ENCODE measurements around the gene ZNF90. TPM values are rescaled to one million over a fixed set of nuclear protein-coding genes. Genes with fewer than 3 reads are reported as not detected.

Gene ZNF90
- total and polyA plus RNA-seq, 2 donors (not counting 1 experiment from before 2014, with no cell fraction given): 9.7 to 15.8 TPM

DNA sequence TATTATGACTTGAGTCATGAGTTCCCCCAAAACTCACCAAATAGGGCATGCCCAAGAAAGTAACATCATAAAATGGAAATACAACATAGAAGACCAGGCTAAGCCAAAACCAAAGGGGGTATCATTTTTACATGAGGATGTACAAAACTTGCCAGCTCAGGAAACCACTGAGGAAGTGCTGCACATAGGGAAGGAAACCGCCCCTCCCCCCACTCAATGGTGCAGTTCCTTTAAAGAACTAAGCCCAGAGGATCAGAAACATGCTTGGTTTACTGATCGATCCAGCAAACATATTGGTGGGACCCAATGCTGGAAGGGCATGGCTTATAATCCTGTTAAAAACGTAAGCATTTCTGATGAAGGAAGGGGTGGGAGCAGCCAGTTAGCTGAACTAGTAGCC lies 85.0 kb downstream of the ZNF90 start:
- DNase-seq: peak; percentile 63

DNA sequence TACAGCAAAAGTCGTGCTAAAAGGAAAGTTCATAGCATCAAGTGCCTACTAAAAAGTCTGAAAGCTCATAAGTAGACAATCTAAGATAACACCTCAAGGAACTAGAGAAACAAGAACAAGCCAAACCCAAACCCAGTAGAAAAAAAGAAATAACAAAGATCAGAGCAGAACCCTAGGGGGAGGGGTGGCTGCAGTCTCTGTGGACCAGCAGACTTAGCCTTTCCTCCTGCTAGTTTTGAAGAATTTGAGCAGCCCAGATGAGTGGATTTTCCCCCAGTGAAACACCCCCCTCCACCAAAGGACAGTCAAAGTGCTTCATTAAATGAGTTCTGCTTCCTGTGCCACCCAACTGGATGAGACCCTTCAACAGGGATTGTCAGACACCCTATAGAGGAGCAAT lies 86.7 kb downstream of the ZNF90 start:
- no peaks in the 10 kb centered on the region for H3K27me3 Mint-ChIP-seq
- Histone ChIP-seq H3K36me3 (replicated peaks in 1 of 2; ENCODE audit: control extremely low read depth in 1 of 2, control insufficient read depth in 1 of 2, extremely low read depth in 1 of 2, insufficient read depth in 2 of 2, low read length in 1 of 2) (peaks cover 0 to under 1% of the 10 kb centered on the region in 2 experiments), H3K27me3 (replicated peaks in 1 of 4; ENCODE audit: control extremely low read depth in 1 of 4, control insufficient read depth in 3 of 4, insufficient read depth in 4 of 4, low read length in 3 of 4) (no peaks in the 10 kb centered on the region), H3K79me2 (ENCODE audit: control insufficient read depth, insufficient read depth, low read length) (peaks cover 27% of the 10 kb centered on the region), H3K4me2 (replicated peaks; ENCODE audit: low read depth, low read length, poor library complexity, severe bottlenecking) (no peak overlapping the region), H4K20me1 (ENCODE audit: control insufficient read depth, insufficient read depth, low read length, poor library complexity, severe bottlenecking) (no peaks in the 10 kb centered on the region), H3K9ac (ENCODE audit: low read length) (no peak overlapping the region), H3K4me3 (ENCODE audit: control extremely low read depth in 1 of 5, extremely low read depth in 1 of 5, insufficient read depth in 1 of 5, low read depth in 2 of 5, low read length in 4 of 5) (no peak overlapping the region), H2AFZ (ENCODE audit: insufficient read depth, low read depth, low read length, poor library complexity, severe bottlenecking) (no peak overlapping the region), H3K4me1 (ENCODE audit: control insufficient read depth in 2 of 2, insufficient read depth in 2 of 2, low read length in 2 of 2) (peaks cover 19 to 29% of the 10 kb centered on the region in 2 donors), H3K27ac (ENCODE audit: low read length in 2 of 2) (no peak overlapping the region), H3K9me3 (ENCODE audit: control extremely low read depth in 1 of 3, control insufficient read depth in 2 of 3, insufficient read depth in 1 of 3, low read length in 2 of 3) (peaks cover 0 to 26% (median 2%) of the 10 kb centered on the region in 3 donors)
- POLR2A ChIA-PET: no interaction called here
- TF ChIP-seq, protein P1, sequence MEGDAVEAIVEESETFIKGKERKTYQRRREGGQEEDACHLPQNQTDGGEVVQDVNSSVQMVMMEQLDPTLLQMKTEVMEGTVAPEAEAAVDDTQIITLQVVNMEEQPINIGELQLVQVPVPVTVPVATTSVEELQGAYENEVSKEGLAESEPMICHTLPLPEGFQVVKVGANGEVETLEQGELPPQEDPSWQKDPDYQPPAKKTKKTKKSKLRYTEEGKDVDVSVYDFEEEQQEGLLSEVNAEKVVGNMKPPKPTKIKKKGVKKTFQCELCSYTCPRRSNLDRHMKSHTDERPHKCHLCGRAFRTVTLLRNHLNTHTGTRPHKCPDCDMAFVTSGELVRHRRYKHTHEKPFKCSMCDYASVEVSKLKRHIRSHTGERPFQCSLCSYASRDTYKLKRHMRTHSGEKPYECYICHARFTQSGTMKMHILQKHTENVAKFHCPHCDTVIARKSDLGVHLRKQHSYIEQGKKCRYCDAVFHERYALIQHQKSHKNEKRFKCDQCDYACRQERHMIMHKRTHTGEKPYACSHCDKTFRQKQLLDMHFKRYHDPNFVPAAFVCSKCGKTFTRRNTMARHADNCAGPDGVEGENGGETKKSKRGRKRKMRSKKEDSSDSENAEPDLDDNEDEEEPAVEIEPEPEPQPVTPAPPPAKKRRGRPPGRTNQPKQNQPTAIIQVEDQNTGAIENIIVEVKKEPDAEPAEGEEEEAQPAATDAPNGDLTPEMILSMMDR (IDR thresholded peaks at IDR 0.05): no peak
- TF ChIP-seq EZH2 (IDR thresholded peaks at IDR 0.05; ENCODE audit: borderline replicate concordance, insufficient read depth, low read depth, low read length, poor library complexity, severe bottlenecking): no peak
- ATAC-seq (ENCODE audit: low read depth) (no peak), DNase-seq (no peak)
- CTCF ChIA-PET: no interaction called here
- peaks cover 4% of the 10 kb centered on the region for H3K9me3 Mint-ChIP-seq (ENCODE audit: insufficient read depth)
- intact Hi-C loops (cut with micrococcal nuclease): loop anchor here (10.0 kb wide), 2 partner anchors 120 to 260 kb away; no protein-coding TSS in a partner anchor
- H3K4me3 Mint-ChIP-seq: no peak overlapping the region
- no CpG with 5 or more reads among the region's 1 CpG for WGBS (ENCODE audit: insufficient coverage)
- peaks cover 46% of the 10 kb centered on the region for H3K4me1 Mint-ChIP-seq
- no peak overlapping the region for H3K27ac Mint-ChIP-seq

More for the DNA sequence above, 85.0 kb downstream of the ZNF90 start:
- Histone ChIP-seq H3K4me1 (ENCODE audit: control insufficient read depth in 2 of 2, insufficient read depth in 2 of 2, low read length in 2 of 2) (peaks cover 16 to 25% of the 10 kb centered on the region in 2 donors), H4K20me1 (ENCODE audit: control insufficient read depth, insufficient read depth, low read length, poor library complexity, severe bottlenecking) (no peaks in the 10 kb centered on the region), H3K4me2 (replicated peaks; ENCODE audit: low read depth, low read length, poor library complexity, severe bottlenecking) (peak overlapping the region; percentile 42), H3K9me3 (ENCODE audit: control extremely low read depth in 1 of 3, control insufficient read depth in 2 of 3, insufficient read depth in 1 of 3, low read length in 2 of 3) (peaks cover 0 to 10% (median 2%) of the 10 kb centered on the region in 3 donors), H3K4me3 (ENCODE audit: control extremely low read depth in 1 of 5, extremely low read depth in 1 of 5, insufficient read depth in 1 of 5, low read depth in 2 of 5, low read length in 4 of 5) (peak overlapping the region in 1 of 5 experiments; percentile 16), H2AFZ (ENCODE audit: insufficient read depth, low read depth, low read length, poor library complexity, severe bottlenecking) (peak overlapping the region; percentile 7), H3K27me3 (replicated peaks in 1 of 4; ENCODE audit: control extremely low read depth in 1 of 4, control insufficient read depth in 3 of 4, insufficient read depth in 4 of 4, low read length in 3 of 4) (no peaks in the 10 kb centered on the region), H3K27ac (ENCODE audit: low read length in 2 of 2) (no peak overlapping the region), H3K79me2 (ENCODE audit: control insufficient read depth, insufficient read depth, low read length) (peaks cover 11% of the 10 kb centered on the region), H3K36me3 (replicated peaks in 1 of 2; ENCODE audit: control extremely low read depth in 1 of 2, control insufficient read depth in 1 of 2, extremely low read depth in 1 of 2, insufficient read depth in 2 of 2, low read length in 1 of 2) (no peaks in the 10 kb centered on the region), H3K9ac (ENCODE audit: low read length) (peak overlapping the region; percentile 14)
- Mint-ChIP-seq H3K27me3 (no peaks in the 10 kb centered on the region), H3K27ac (peak overlapping the region; percentile 43), H3K4me1 (peaks cover 40% of the 10 kb centered on the region), H3K9me3 (ENCODE audit: insufficient read depth) (peaks cover 4% of the 10 kb centered on the region), H3K4me3 (peak overlapping the region; percentile 66)
- TF ChIP-seq EZH2 (IDR thresholded peaks at IDR 0.05; ENCODE audit: borderline replicate concordance, insufficient read depth, low read depth, low read length, poor library complexity, severe bottlenecking): no peak
- TF ChIP-seq, protein P1 (IDR thresholded peaks at IDR 0.05): no peak
- CTCF ChIA-PET: no interaction called here
- POLR2A ChIA-PET: no interaction called here
- ATAC-seq (ENCODE audit: low read depth): no peak
- intact Hi-C loops (cut with micrococcal nuclease): loop anchor here (10.0 kb wide), 2 partner anchors 118 to 262 kb away; no protein-coding TSS in a partner anchor
- 80% methylated on average over 2 of the region's 3 CpGs for WGBS (ENCODE audit: insufficient coverage)

Measured in B cell (primary cell).